GM12872 (cell line): ENCODE data around the gene ADCY10.

Experiments used
- TF ChIP-seq, protein P1 (sequence below): IDR thresholded peaks from 3 replicates; pipeline ENCODE4 v1.5.1; 2011; ENCODE audit warnings: low read depth, mild to moderate bottlenecking, low read length, moderate library complexity; ENCODE audit not compliant: insufficient read depth

Gene ADCY10

GRCh38 chr1:167913895-167914496 lies at the start of gene ADCY10:
ADCY10 (minus strand) TSS chr1:167914134; CDS start chr1:167905140, 8,994 bp downstream.
- TF ChIP-seq, protein P1, sequence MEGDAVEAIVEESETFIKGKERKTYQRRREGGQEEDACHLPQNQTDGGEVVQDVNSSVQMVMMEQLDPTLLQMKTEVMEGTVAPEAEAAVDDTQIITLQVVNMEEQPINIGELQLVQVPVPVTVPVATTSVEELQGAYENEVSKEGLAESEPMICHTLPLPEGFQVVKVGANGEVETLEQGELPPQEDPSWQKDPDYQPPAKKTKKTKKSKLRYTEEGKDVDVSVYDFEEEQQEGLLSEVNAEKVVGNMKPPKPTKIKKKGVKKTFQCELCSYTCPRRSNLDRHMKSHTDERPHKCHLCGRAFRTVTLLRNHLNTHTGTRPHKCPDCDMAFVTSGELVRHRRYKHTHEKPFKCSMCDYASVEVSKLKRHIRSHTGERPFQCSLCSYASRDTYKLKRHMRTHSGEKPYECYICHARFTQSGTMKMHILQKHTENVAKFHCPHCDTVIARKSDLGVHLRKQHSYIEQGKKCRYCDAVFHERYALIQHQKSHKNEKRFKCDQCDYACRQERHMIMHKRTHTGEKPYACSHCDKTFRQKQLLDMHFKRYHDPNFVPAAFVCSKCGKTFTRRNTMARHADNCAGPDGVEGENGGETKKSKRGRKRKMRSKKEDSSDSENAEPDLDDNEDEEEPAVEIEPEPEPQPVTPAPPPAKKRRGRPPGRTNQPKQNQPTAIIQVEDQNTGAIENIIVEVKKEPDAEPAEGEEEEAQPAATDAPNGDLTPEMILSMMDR, result no peak

DNA sequence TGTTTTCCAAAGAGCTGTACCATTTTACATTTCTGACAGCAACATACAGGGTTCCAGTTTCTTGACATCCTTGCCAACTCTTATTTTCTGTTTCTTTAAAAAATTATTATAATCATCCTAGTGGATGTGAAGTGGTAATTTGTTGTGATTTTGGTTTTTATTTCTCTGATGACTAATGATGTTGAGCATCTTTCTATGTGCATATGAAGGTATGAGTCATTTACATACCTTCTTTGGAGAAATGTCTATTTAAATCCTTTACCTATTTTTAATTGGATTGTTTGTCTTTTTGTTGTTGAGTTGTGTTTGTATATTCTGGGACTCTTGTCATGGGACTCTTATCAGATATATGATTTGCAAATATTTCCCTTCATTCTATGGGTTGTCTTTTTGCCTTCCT lies 43.8 kb upstream of the ADCY10 start:
- TF ChIP-seq, protein P1, result no peak

DNA sequence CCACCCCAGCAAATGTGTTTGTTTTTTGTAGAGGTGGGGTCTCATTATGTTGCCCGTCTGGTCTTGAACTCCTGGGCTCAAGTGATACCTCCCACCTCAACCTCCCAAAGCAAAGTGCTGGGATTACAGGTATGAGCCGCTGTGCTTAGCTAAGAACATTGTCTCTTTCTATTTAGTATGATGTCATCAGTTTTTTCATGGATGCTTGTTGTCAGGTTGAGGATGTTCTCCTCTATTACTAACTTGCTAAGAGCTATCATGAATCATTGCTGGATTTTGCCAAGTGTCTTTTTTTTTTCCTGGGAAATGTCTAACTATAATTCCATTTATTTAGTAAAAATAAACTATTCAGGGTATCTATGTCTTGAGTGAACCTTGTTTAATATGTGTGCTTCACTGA lies 42.0 kb upstream of the ADCY10 start:
- TF ChIP-seq, protein P1, result no peak

GRCh38 chr1:167950569-167950968 lies 36.6 kb upstream of the ADCY10 start:
- TF ChIP-seq, protein P1, result no peak

GRCh38 chr1:167949785-167950184 lies 35.9 kb upstream of the ADCY10 start:
- TF ChIP-seq, protein P1, result no peak

DNA sequence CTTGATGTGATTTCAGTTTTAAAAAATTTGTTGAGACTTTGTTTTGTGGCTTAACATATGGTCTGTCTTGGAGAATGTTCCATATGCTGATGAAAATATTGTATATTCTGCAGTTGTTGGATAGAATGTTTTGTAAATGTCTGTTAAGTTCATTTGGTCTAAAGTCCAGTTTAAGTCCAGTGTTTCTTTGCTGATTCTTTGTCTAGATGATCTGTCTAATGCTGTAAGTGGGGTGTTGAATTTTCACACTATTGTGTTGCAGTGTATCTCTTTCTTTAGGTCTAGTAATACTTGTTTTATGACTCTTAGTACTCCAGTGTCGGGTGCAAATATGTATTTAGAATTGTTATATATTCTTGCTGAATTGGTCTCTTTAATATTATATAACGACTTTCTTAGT lies 33.8 kb upstream of the ADCY10 start:
- TF ChIP-seq, protein P1, result no peak

- TF ChIP-seq, protein P1, result no peak
Measured at GRCh38 chr1:167943541-167943940, 29.6 kb upstream of the ADCY10 start.
